Sigmoid colon (tissue), 7 donors: ENCODE measurements around the gene TTC9B. TPM values are rescaled to one million over a fixed set of nuclear protein-coding genes. Genes with fewer than 3 reads are reported as not detected.

Experiments used
- DNase-seq: peaks from one replicate; pipeline ENCODE4 v3.0.0-alpha.2; 2019
- H3K27ac ChIP-seq, 4 donors: fragments of 200-600 bp; sonication (generic); one replicate each; pipeline ENCODE4 v1.5.1; 2016 to 2019; ENCODE audit warnings: mild to moderate bottlenecking in 1 of 4
- H3K27me3 ChIP-seq, 3 donors: fragments of 200-600 bp; sonication (generic); one replicate each; pipeline ENCODE4 v1.5.1; 2019; ENCODE audit warnings: mild to moderate bottlenecking in 1 of 3
- H3K36me3 ChIP-seq, 4 donors: fragments of 200-600 bp; sonication (generic); one replicate each; pipeline ENCODE4 v1.5.1; 2016 to 2019
- H3K4me1 ChIP-seq, 4 donors: fragments of 200-600 bp; sonication (generic); one replicate each; pipeline ENCODE4 v1.5.1; 2017 to 2019
- H3K4me3 ChIP-seq, 4 donors: fragments of 200-600 bp; sonication (generic); one replicate each; pipeline ENCODE4 v1.5.1; 2017 to 2019; ENCODE audit warnings: mild to moderate bottlenecking in 2 of 4, moderate library complexity in 1 of 4
- H3K9me3 ChIP-seq, 4 donors: fragments of 200-600 bp in 3 of 4; sonication (generic) in 3 of 4; one replicate each; pipeline versions ENCODE4 v1.5.1 to v1.6.1; 2013 to 2019
- CTCF ChIP-seq, 4 experiments: fragments of 450-650 bp in 3 of 4; fragments of 200-600 bp in 1 of 4; IDR thresholded peaks; one replicate each; pipeline ENCODE4 v1.5.1; 2016 to 2019; ENCODE audit warnings: antibody characterized with exemption in 4 of 4, mild to moderate bottlenecking in 3 of 4, moderate library complexity in 2 of 4
- EP300 ChIP-seq, 4 donors: sonication (generic); formaldehyde crosslinking; IDR thresholded peaks; one replicate each; pipeline ENCODE4 v1.6.1; 2017; ENCODE audit warnings: antibody characterized with exemption in 4 of 4
- POLR2A ChIP-seq, 2 donors: fragments of 450-650 bp; IDR thresholded peaks; one replicate each; pipeline ENCODE4 v1.6.1; 2016; ENCODE audit warnings: antibody characterized with exemption in 2 of 2, mild to moderate bottlenecking in 2 of 2, moderate library complexity in 2 of 2
- POLR2AphosphoS5 ChIP-seq, 4 donors: sonication (generic); formaldehyde crosslinking; IDR thresholded peaks; one replicate each; pipeline ENCODE4 v1.6.1; 2017; ENCODE audit warnings: antibody characterized with exemption in 4 of 4
- WGBS, 2 donors: extraction: QIAGEN DNeasy Blood & Tissue Kit; methylation state at CpG; one replicate each; pipeline ENCODE4 v1.1.7; 2013; 5-methylcytosine and 5-hydroxymethylcytosine counted together
- intact Hi-C: fragments of 100-400 bp; cut with DNase I; formaldehyde crosslinking; loops from one replicate; pipeline ENCODE4 v1.15.1; 2023
- polyA plus RNA-seq, 3 donors: library from polyadenylated mRNA; stranded (reverse); fragments of 200-250 nt; gene quantifications; one replicate each; pipeline ENCODE4 v1.2.3, GENCODE V29; 2013
- total RNA-seq, 4 donors: library from RNA; depleted of rRNA; stranded (reverse); fragments of >200 nt; gene quantifications; one replicate each; pipeline ENCODE4 v1.1.0, GENCODE V29; 2016
- donor health status: healthy with polysubstance abuse.
- donor health status: Bipolar disorder and iron deficiency.
- donor health status: healthy.

Gene TTC9B
- total and polyA plus RNA-seq, 7 donors = 0.34 to 5.0 (median 1.1) TPM; not detected in 4

- Histone ChIP-seq H3K27ac (peak overlapping the region in 3 of 4 donors; percentile 34 to 47 (median 45)), H3K27me3 (no peaks in the 10 kb centered on the region), H3K9me3 (no peaks in the 10 kb centered on the region), H3K36me3 (peaks cover 26 to 52% (median 33%) of the 10 kb centered on the region in 4 donors), H3K4me3 (no peak overlapping the region), H3K4me1 (peaks cover 0 to 25% (median 11%) of the 10 kb centered on the region in 4 donors)
- no peak for DNase-seq
- TF ChIP-seq POLR2A (IDR thresholded peaks at IDR 0.05) (no peak), CTCF (IDR thresholded peaks at IDR 0.05) (no peak), POLR2AphosphoS5 (IDR thresholded peaks at IDR 0.05) (no peak), EP300 (IDR thresholded peaks at IDR 0.05) (no peak)
- intact Hi-C loops = no loop called here
- 93 to 95% methylated on average over 12 of the region's 12 CpGs for WGBS, 2 donors
Measured at GRCh38 chr19:40242480-40242879, 24.3 kb upstream of the TTC9B start.

GRCh38 chr19:40241809-40242384, 23.7 kb upstream of the TTC9B start:
- intact Hi-C loops = no loop called here
- DNase-seq = no peak
- WGBS, 2 donors = 88 to 91% methylated on average over 21 of the region's 21 CpGs

GRCh38 chr19:40241125-40241808, 23.1 kb upstream of the TTC9B start:
- DNase-seq = no peak
- peak overlapping the region in 1 of 4 donors; percentile 64 for H3K27ac ChIP-seq
- H3K27me3 ChIP-seq = no peaks in the 10 kb centered on the region
- intact Hi-C loops = no loop called here
- peaks cover 36 to 64% (median 44%) of the 10 kb centered on the region in 4 donors for H3K36me3 ChIP-seq
- TF ChIP-seq EP300 (IDR thresholded peaks at IDR 0.05) (no peak), POLR2A (IDR thresholded peaks at IDR 0.05) (no peak), CTCF (IDR thresholded peaks at IDR 0.05) (no peak), POLR2AphosphoS5 (IDR thresholded peaks at IDR 0.05) (no peak)
- WGBS, 2 donors = 93 to 94% methylated on average over 12 of the region's 12 CpGs
- no peaks in the 10 kb centered on the region for H3K9me3 ChIP-seq
- peaks cover 0 to 25% (median 9%) of the 10 kb centered on the region in 4 donors for H3K4me1 ChIP-seq
- H3K4me3 ChIP-seq = no peak overlapping the region

More at GRCh38 chr19:40241809-40242384, 23.7 kb upstream of the TTC9B start:
- no peaks in the 10 kb centered on the region for H3K27me3 ChIP-seq
- peak overlapping the region in 3 of 4 donors; percentile 34 to 64 (median 47) for H3K27ac ChIP-seq
- H3K4me3 ChIP-seq = no peak overlapping the region
- H3K4me1 ChIP-seq = peaks cover 0 to 25% (median 11%) of the 10 kb centered on the region in 4 donors
- TF ChIP-seq POLR2A (IDR thresholded peaks at IDR 0.05) = no peak
- no peak for TF ChIP-seq EP300 (IDR thresholded peaks at IDR 0.05)
- TF ChIP-seq POLR2AphosphoS5 (IDR thresholded peaks at IDR 0.05) = peak in 3 of 4 donors; percentile 16 to 38 (median 37)
- H3K9me3 ChIP-seq = no peaks in the 10 kb centered on the region
- H3K36me3 ChIP-seq = peaks cover 32 to 58% (median 37%) of the 10 kb centered on the region in 4 donors

- Histone ChIP-seq H3K4me3 (no peak overlapping the region), H3K9me3 (no peaks in the 10 kb centered on the region), H3K27ac (no peak overlapping the region), H3K36me3 (peaks cover 46 to 73% (median 53%) of the 10 kb centered on the region in 4 donors), H3K4me1 (peaks cover 0 to 16% (median 4%) of the 10 kb centered on the region in 4 donors), H3K27me3 (no peaks in the 10 kb centered on the region)
- DNase-seq = no peak
- intact Hi-C loops = no loop called here
- 92 to 93% methylated on average over 6 of the region's 6 CpGs for WGBS, 2 donors
- TF ChIP-seq POLR2AphosphoS5 (IDR thresholded peaks at IDR 0.05) (no peak), EP300 (IDR thresholded peaks at IDR 0.05) (no peak), CTCF (IDR thresholded peaks at IDR 0.05) (no peak), POLR2A (IDR thresholded peaks at IDR 0.05) (no peak)
Measured at GRCh38 chr19:40240332-40240731, 22.1 kb upstream of the TTC9B start.
